MM.1S (cell line): Measurements from ENCODE around the gene LCE2A.

Source experiments
- EZH2 ChIP-seq: fragments of 300-600 bp; sonication (generic); optimal IDR thresholded peaks from 2 replicates; pipeline ENCODE3; 2017; ENCODE audit warnings: low read depth, mild to moderate bottlenecking, antibody characterized with exemption, low read length, mixed read lengths
- EZH2phosphoT487 ChIP-seq: fragments of 300-600 bp; sonication (generic); IDR thresholded peaks from 2 replicates; pipeline ENCODE4 v1.6.1; 2018; ENCODE audit warnings: antibody characterized with exemption, low read length
- TF ChIP-seq, protein P1 (sequence below): fragments of 300-600 bp; sonication (generic); IDR thresholded peaks from 2 replicates; pipeline ENCODE4 v1.5.1; 2016; ENCODE audit warnings: antibody characterized with exemption, low read length, mixed read lengths

DNA sequence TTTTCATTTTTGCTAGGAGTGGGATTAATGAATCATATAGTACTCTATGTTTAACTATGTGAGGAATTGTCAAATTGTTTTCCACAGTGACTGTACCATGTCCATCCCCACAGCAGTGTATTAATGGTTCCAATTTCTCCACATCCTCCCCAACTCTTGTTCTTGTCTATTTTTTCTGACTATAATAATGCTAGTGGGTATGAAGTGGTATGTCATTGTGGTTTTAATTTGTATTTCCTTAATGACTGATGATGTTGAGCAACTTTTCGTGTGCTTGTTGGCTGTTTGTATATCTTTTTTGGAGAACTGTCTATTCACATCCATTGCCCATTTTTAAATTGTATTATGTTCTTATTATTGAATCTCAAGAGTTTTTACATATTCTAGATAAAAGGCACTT is 49.7 kb downstream of the LCE2A start:
- TF ChIP-seq, protein P1, sequence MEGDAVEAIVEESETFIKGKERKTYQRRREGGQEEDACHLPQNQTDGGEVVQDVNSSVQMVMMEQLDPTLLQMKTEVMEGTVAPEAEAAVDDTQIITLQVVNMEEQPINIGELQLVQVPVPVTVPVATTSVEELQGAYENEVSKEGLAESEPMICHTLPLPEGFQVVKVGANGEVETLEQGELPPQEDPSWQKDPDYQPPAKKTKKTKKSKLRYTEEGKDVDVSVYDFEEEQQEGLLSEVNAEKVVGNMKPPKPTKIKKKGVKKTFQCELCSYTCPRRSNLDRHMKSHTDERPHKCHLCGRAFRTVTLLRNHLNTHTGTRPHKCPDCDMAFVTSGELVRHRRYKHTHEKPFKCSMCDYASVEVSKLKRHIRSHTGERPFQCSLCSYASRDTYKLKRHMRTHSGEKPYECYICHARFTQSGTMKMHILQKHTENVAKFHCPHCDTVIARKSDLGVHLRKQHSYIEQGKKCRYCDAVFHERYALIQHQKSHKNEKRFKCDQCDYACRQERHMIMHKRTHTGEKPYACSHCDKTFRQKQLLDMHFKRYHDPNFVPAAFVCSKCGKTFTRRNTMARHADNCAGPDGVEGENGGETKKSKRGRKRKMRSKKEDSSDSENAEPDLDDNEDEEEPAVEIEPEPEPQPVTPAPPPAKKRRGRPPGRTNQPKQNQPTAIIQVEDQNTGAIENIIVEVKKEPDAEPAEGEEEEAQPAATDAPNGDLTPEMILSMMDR = no peak
- TF ChIP-seq EZH2 (no peak), EZH2phosphoT487 (no peak)
